Tibial artery (tissue), 4 donors: ENCODE results near the gene SVIP.

Source experiments
- DNase-seq, 2 donors: peaks; one replicate each; pipeline ENCODE4 v3.0.0-alpha.2; 2019
- H3K27ac ChIP-seq, 2 donors: fragments of 200-600 bp; sonication (generic) in 1 of 2; 1 replicate in 1 of 2; 2 replicates in 1 of 2; pipeline ENCODE4 v1.5.1; 2018 to 2019; ENCODE audit warnings: mild to moderate bottlenecking in 1 of 2
- H3K27me3 ChIP-seq, 2 donors: fragments of 200-600 bp; sonication (generic) in 1 of 2; one replicate each; pipeline versions ENCODE4 v1.5.1 to v1.6.0; 2016 to 2019
- H3K36me3 ChIP-seq, 3 donors: fragments of 200-600 bp; sonication (generic) in 2 of 3; one replicate each; pipeline ENCODE4 v1.5.1; 2016 to 2019; ENCODE audit warnings: mild to moderate bottlenecking in 2 of 3
- H3K4me1 ChIP-seq, 4 donors: fragments of 200-600 bp; sonication (generic) in 2 of 4; 1 replicate in 3 of 4; 2 replicates in 1 of 4; pipeline ENCODE4 v1.5.1; 2016 to 2019
- H3K4me3 ChIP-seq, 2 donors: fragments of 200-600 bp; sonication (generic) in 1 of 2; 1 replicate in 1 of 2; 2 replicates in 1 of 2; pipeline ENCODE4 v1.5.1; 2018 to 2019; ENCODE audit warnings: mild to moderate bottlenecking in 2 of 2
- H3K9me3 ChIP-seq, 3 donors: fragments of 200-600 bp; sonication (generic) in 1 of 3; one replicate each; pipeline ENCODE4 v1.5.1; 2016 to 2019
- CTCF ChIP-seq, 2 experiments: fragments of 200-600 bp in 1 of 2; fragments of 450-650 bp in 1 of 2; IDR thresholded peaks; one replicate each; pipeline ENCODE4 v1.5.1; 2017 to 2019; ENCODE audit warnings: antibody characterized with exemption in 2 of 2, mild to moderate bottlenecking in 1 of 2, moderate library complexity in 1 of 2
- intact Hi-C: fragments of 100-400 bp; cut with DNase I; formaldehyde crosslinking; loops from one replicate; pipeline ENCODE4 v1.15.0; 2023; ENCODE audit warnings: low total_unique reads

Gene SVIP

GRCh38 chr11:22785251-22785650 is 44.4 kb downstream of the SVIP start:
- no peak for TF ChIP-seq CTCF (IDR thresholded peaks at IDR 0.05)
- no peak for DNase-seq
- no peak overlapping the region for H3K27ac ChIP-seq
- H3K4me3 ChIP-seq: no peak overlapping the region
- intact Hi-C loops: loop anchor here (5.0 kb wide), 1 partner anchor 448 kb away; the partner anchor contains the start of gene SLC17A6
- H3K36me3 ChIP-seq: no peaks in the 10 kb centered on the region
- H3K4me1 ChIP-seq: no peaks in the 10 kb centered on the region
- no peaks in the 10 kb centered on the region for H3K9me3 ChIP-seq
- no peaks in the 10 kb centered on the region for H3K27me3 ChIP-seq

GRCh38 chr11:22780952-22781593 is 48.5 kb downstream of the SVIP start:
- intact Hi-C loops: no loop called here

GRCh38 chr11:22779850-22780249 is 49.8 kb downstream of the SVIP start:
- no peaks in the 10 kb centered on the region for H3K4me1 ChIP-seq
- H3K27me3 ChIP-seq: no peaks in the 10 kb centered on the region
- H3K9me3 ChIP-seq: no peaks in the 10 kb centered on the region
- H3K27ac ChIP-seq: no peak overlapping the region
- intact Hi-C loops: no loop called here
- H3K4me3 ChIP-seq: no peak overlapping the region
- no peak for DNase-seq
- H3K36me3 ChIP-seq: no peaks in the 10 kb centered on the region
- no peak for TF ChIP-seq CTCF (IDR thresholded peaks at IDR 0.05)

More at GRCh38 chr11:22780952-22781593, 48.5 kb downstream of the SVIP start:
- Histone ChIP-seq H3K4me1 (no peaks in the 10 kb centered on the region), H3K4me3 (no peak overlapping the region), H3K27me3 (no peaks in the 10 kb centered on the region), H3K9me3 (no peaks in the 10 kb centered on the region), H3K36me3 (no peaks in the 10 kb centered on the region), H3K27ac (no peak overlapping the region)
- DNase-seq: no peak
- no peak for TF ChIP-seq CTCF (IDR thresholded peaks at IDR 0.05)

- no peak for DNase-seq
- no peaks in the 10 kb centered on the region for H3K36me3 ChIP-seq
- no peak overlapping the region for H3K4me3 ChIP-seq
- TF ChIP-seq CTCF (IDR thresholded peaks at IDR 0.05): no peak
- H3K4me1 ChIP-seq: no peaks in the 10 kb centered on the region
- no peaks in the 10 kb centered on the region for H3K27me3 ChIP-seq
- no peak overlapping the region for H3K27ac ChIP-seq
- no peaks in the 10 kb centered on the region for H3K9me3 ChIP-seq
- intact Hi-C loops: no loop called here
These were observed 51.0 kb downstream of the SVIP start for GRCh38 chr11:22778642-22779041.

- intact Hi-C loops: no loop called here
- no peak overlapping the region for H3K4me3 ChIP-seq
- no peak for DNase-seq
These were observed 54.4 kb downstream of the SVIP start for GRCh38 chr11:22775248-22775647.

More at GRCh38 chr11:22775248-22775647, 54.4 kb downstream of the SVIP start:
- no peak for TF ChIP-seq CTCF (IDR thresholded peaks at IDR 0.05)
- H3K4me1 ChIP-seq: no peaks in the 10 kb centered on the region
- no peaks in the 10 kb centered on the region for H3K27me3 ChIP-seq
- H3K9me3 ChIP-seq: no peaks in the 10 kb centered on the region
- no peak overlapping the region for H3K27ac ChIP-seq
- H3K36me3 ChIP-seq: no peaks in the 10 kb centered on the region
